HPDE6-E6E7 (cell line): ENCODE results near the gene PPM1L.
A peak's percentile ranks its signal among the peaks of the same experiment; 100 is the strongest.
"Not testable (repeated sequence)": the region's sequence is repeated elsewhere in the genome, so short reads cannot be mapped to it uniquely, and the experiment has no call there.

Experiments
- DNase-seq: peaks from one replicate; pipeline ENCODE4 v3.0.0; 2011; ENCODE audit warnings: missing footprints; ENCODE audit errors: extremely low spot score

The PPM1L gene

GRCh38 chr3:160983900-160984299, 227.9 kb downstream of the PPM1L start:
- DNase-seq = not testable (repeated sequence)

GRCh38 chr3:160986069-160986468, 230.0 kb downstream of the PPM1L start:
- DNase-seq = no peak

DNA sequence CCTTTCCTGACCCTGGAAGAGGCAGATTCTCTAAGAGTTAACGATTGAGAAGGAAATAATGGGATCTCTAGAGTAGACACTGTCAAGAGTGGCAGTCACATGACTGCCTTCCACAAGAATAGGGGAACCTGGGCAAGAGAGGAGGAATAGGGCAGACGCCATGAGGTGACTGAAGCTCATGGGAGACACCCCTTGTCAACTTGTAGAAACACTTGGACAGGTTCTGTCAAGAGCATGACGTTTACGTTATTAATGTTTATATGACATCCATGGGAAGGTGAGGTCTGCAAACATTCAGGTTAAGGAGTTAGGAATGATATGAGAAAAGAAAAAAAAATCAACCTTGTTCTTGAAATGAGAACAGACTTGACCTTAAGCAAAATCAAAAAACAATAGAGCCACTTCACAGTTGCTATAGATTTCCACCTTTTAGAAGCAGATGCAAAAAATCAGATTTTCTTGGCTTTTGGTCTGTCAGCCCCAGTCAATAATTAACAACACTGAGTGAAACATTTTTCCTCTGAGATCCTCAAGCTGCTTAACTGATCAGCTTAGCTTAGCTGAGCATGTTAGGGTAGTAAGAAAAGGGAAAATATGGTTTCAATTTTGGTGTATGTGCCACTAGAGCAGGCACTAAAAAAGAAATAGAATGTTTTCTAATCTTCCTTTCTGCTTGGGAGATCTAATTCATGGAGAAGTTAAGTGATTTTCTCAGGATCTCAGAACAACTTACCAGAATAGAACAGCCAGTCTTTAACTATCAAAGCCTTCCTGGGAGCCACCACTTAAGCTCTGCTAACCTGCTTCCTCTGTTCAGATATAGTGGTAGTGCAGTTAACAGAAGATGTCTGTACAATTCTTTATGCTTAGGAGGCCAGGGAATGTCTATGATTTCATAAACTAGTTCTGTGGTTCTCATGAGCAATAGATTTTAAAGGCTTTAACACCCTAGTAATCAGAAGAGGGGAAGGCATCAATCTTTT, 232.2 kb downstream of the PPM1L start:
- no peak for DNase-seq

DNA sequence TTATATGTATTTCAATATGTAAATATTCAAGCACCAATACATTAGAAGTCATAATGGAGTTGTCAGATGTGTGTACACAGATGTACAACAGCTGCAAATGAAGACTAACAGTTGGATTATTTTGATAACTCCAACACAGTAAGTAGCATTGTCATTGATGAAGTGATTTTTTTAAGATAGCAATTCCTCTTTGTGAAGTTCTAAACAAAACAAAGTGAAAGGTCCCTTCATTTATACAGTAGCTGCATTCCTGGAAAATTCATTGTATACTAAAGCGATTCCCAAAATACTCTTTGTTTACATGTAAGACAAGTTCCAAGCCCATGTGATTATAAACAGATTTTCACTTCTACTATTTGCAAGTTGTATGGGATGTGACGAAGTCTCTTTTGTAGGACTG, 234.4 kb downstream of the PPM1L start:
- DNase-seq = no peak

GRCh38 chr3:160992712-160993111, 236.7 kb downstream of the PPM1L start:
- no peak for DNase-seq

DNA sequence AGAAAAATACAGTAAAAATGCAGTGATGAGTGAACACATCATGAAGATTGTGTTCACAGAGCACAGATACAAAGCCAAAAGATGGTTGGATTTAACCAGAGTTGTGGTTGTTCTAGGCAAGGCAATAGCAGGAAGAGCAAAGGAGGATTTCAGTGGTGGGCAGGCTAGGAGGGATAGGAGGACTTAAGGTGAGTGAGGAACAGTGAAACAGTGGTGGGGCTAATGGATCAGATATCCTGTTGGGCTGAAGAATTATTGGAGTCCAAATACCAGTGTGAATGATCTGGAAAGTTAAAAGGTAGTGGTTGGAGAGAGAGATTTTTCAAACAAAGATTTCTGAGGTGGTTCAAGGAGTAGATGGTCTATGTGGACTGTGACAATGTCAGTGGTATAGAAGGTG, 240.8 kb downstream of the PPM1L start:
- no peak for DNase-seq

GRCh38 chr3:160998581-160998980, 242.6 kb downstream of the PPM1L start:
- no peak for DNase-seq

DNA sequence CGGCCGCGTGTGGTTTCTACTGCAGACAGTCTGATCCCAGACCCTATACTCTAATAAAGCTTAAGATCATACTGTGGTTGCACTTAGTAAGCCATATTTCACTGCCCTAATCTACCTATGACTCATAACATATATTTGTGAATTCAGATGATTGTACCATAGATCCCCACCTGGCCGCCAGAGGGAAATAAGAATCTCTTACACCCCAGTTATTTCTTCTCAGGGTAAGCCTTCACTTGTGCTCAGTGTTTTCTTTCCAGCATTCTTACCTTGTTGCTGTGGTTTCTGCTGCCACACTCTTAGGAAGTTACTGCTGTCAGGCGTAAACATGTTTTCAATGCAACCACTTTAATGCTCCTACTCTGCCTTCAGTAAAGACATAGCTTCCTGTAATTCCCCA, 243.2 kb downstream of the PPM1L start:
- DNase-seq = peak; percentile 5

- no peak for DNase-seq
These were observed 252.1 kb downstream of the PPM1L start for GRCh38 chr3:161008086-161008485.

GRCh38 chr3:161010151-161010550, 254.1 kb downstream of the PPM1L start:
- DNase-seq = not testable (repeated sequence)

DNA sequence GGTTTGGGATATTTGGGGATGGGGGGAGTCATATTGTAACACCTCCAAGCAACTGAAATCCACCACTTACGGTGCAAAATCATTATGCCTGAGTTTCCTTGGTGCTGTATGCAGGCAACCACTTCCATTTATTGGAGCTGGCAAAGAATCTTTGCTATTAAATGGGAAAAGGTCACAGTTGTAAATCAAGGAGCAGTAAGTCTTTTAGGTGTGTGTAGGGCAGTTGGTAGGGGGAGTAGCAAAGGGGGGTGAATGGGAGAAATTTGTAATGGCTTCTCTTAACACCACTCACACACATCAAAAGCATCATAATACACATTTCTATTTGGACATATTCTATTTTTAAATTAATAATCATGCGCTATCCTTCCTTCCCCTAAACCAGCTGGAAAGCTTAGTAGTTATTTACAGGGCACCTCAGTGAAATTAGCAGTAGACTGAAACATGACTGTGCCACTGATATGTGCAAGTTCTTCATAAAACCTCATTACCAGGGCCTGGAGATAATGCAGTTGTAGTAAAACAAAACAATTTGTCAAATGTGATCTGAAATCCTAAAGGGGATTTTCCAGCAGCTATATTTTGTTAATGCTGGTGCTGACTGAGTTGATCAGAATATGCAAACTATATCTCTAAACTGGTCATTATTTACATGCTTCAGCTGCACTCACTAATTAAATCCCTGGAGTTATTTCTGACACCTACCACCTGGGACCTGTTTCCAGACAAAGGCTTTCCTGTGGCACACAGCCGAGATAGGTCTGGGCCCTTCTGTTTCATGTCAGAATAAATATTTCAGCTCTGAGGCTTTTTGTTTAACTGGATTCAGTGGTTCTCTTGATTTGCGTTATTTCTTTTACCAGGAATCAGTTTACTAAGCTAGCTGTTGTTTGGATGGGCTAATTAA, 259.1 kb downstream of the PPM1L start:
- DNase-seq = no peak

- no peak for DNase-seq
These were observed 260.6 kb downstream of the PPM1L start for GRCh38 chr3:161016417-161017313.

GRCh38 chr3:161017971-161018370, 261.9 kb downstream of the PPM1L start:
- no peak for DNase-seq

DNA sequence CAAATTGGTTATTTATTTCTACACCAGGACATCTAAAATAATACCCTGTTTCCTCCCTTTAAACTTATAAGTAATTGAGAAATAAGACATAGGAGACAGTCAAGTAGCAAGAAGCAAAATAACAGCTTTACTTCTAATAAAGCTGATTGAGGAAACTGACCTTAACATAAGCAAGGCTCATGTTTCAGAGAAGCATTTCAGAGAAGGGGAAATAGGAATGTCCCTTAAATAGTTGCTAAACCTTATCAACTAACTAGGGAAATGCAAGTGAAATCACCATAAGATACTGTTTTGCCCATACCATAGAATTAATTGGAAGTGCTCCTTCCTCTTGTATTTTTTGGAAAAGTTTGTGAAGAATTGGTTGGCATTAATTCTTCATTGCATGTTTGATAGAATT, 264.2 kb downstream of the PPM1L start:
- no peak for DNase-seq

DNA sequence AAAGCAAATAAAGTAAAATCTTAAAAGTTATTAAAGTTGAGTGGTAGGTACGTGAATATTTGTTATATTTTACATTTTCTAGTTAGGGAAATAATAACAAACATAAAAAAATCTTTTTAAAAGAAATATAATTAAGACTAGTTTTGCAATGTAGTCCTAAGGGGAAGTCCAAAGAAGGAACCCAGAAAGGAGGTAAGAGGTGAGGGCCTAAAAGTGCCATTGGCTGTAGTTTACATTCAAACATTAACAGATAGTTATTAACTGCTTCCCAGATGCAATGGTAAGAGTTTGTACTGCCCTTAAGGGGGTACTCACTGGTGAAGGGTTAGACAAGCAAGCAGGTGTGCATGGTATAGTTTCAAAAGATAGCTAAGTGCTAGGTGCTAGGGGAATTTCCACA, 269.9 kb downstream of the PPM1L start:
- DNase-seq = no peak

DNA sequence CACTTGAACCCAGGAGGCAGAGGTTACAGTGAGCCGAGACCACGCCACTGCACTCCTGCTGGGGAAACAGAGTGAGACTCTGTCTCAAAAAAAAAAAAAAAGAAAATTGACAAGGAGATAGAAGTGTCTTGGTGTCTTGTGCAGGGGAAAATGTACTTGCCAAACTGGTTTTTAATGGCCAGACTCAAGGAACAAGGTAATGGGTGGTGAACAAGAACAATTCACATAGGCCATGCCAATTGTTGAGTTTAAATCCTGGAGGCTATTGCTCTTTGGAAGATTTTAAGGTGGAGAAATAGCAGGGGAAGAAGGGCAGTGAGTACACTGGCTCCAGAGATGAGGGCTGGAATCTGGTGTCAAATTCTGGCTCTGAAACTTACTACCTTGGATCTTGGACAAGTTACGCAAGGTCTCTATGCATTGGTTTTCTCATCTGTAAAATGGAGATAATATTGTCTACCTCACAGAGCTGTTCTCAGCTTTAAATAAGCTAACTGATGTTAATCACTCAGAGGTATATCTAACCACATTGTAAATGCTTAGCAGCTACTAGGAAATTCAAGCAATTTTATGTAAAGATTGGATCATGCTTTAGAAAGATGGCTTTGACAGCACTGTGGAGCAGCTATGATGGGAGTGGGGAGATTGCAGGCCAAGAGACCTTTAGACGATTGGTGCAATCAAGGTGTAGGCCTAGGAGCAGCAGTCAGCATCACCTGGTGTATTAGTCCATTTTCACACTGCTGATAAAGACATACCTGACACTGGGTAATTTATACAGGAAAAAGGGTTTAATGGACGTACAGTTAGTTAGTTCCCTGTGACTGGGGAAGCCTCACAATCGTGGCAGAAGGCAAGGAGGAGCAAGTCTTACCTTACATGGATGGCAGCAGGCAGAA, 270.8 kb downstream of the PPM1L start:
- no peak for DNase-seq

- DNase-seq = no peak
These were observed 272.6 kb downstream of the PPM1L start for GRCh38 chr3:161028555-161029153.

GRCh38 chr3:161031134-161031533, 275.1 kb downstream of the PPM1L start:
- DNase-seq = no peak

DNA sequence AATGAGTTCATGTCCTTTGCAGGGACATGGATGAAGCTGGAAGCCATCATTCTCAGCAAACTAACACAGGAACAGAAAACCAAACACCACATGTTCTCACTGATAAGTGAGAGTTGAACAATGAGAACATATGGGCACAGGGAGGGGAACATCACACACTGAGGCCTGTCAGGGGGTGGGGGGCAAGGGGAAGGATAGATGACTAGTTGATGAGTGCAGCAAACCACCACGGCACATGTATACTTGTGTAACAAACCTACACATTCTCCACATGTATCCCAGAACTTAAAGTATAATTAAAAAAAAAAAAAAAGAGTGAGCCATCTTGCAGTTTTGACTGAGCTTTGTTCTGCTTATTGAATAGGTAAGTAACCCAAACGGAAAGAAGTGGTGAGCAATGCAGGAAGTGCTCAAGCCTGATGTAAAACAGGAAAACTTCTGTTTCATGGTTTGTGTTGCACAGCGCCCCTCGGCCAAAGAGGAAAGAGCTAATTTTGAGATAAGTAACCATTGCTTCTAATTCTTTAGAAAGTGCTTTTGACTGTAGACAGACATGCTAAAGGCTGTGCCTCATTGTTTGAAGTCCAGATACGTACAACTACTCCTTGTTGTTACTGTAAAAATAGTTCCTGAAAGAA, 279.0 kb downstream of the PPM1L start:
- not testable (repeated sequence) for DNase-seq
